Measurements from ENCODE around the gene ARHGAP25. TPM values are rescaled to one million over a fixed set of nuclear protein-coding genes. Genes with fewer than 3 reads are reported as not detected.

The ARHGAP25 gene
- total RNA-seq, 1 donor from 2014 or later, result 0.50 TPM

GRCh38 chr2:68762100-68762499 is 27.5 kb downstream of the ARHGAP25 start:
- Mint-ChIP-seq H3K27me3 (ENCODE audit: low read depth) (no peaks in the 10 kb centered on the region), H3K4me3 (ENCODE audit: unreplicated experiment) (no peak overlapping the region), H3K27ac (ENCODE audit: unreplicated experiment) (no peak overlapping the region), H3K4me1 (ENCODE audit: low read depth) (peaks cover 43% of the 10 kb centered on the region), H3K36me3 (ENCODE audit: low read depth) (peaks cover under 1% of the 10 kb centered on the region), H3K9me3 (ENCODE audit: low read depth) (peaks cover 1% of the 10 kb centered on the region)
- no peak for DNase-seq (ENCODE audit: low spot score)
- TF ChIP-seq CTCF (IDR thresholded peaks at IDR 0.05), result no peak

GRCh38 chr2:68762665-68763064 is 28.1 kb downstream of the ARHGAP25 start:
- Mint-ChIP-seq H3K9me3 (ENCODE audit: low read depth) (no peaks in the 10 kb centered on the region), H3K4me1 (ENCODE audit: low read depth) (peaks cover 43% of the 10 kb centered on the region), H3K27ac (ENCODE audit: unreplicated experiment) (peak overlapping the region; percentile 39), H3K4me3 (ENCODE audit: unreplicated experiment) (no peak overlapping the region), H3K36me3 (ENCODE audit: low read depth) (no peaks in the 10 kb centered on the region), H3K27me3 (ENCODE audit: low read depth) (no peaks in the 10 kb centered on the region)
- DNase-seq (ENCODE audit: low spot score), result no peak
- no peak for TF ChIP-seq CTCF (IDR thresholded peaks at IDR 0.05)

- no peak overlapping the region for H3K4me3 Mint-ChIP-seq (ENCODE audit: unreplicated experiment)
- no peak for DNase-seq (ENCODE audit: low spot score)
- H3K27me3 Mint-ChIP-seq (ENCODE audit: low read depth), result no peaks in the 10 kb centered on the region
- H3K36me3 Mint-ChIP-seq (ENCODE audit: low read depth), result no peaks in the 10 kb centered on the region
- H3K4me1 Mint-ChIP-seq (ENCODE audit: low read depth), result peaks cover 43% of the 10 kb centered on the region
- peak overlapping the region; percentile 68 for H3K27ac Mint-ChIP-seq (ENCODE audit: unreplicated experiment)
- no peak for TF ChIP-seq CTCF (IDR thresholded peaks at IDR 0.05)
- no peaks in the 10 kb centered on the region for H3K9me3 Mint-ChIP-seq (ENCODE audit: low read depth)
Observed at GRCh38 chr2:68764041-68764805, 29.6 kb downstream of the ARHGAP25 start.

- no peak for DNase-seq (ENCODE audit: low spot score)
- Mint-ChIP-seq H3K27ac (ENCODE audit: unreplicated experiment) (no peak overlapping the region), H3K9me3 (ENCODE audit: low read depth) (no peaks in the 10 kb centered on the region), H3K27me3 (ENCODE audit: low read depth) (no peaks in the 10 kb centered on the region), H3K4me3 (ENCODE audit: unreplicated experiment) (no peak overlapping the region), H3K4me1 (ENCODE audit: low read depth) (peaks cover 49% of the 10 kb centered on the region), H3K36me3 (ENCODE audit: low read depth) (no peaks in the 10 kb centered on the region)
- no peak for TF ChIP-seq CTCF (IDR thresholded peaks at IDR 0.05)
Observed at GRCh38 chr2:68764806-68765311, 30.2 kb downstream of the ARHGAP25 start.

- no peaks in the 10 kb centered on the region for H3K36me3 Mint-ChIP-seq (ENCODE audit: low read depth)
- DNase-seq (ENCODE audit: low spot score), result no peak
- no peaks in the 10 kb centered on the region for H3K9me3 Mint-ChIP-seq (ENCODE audit: low read depth)
- H3K27me3 Mint-ChIP-seq (ENCODE audit: low read depth), result no peaks in the 10 kb centered on the region
- no peak overlapping the region for H3K27ac Mint-ChIP-seq (ENCODE audit: unreplicated experiment)
- no peak overlapping the region for H3K4me3 Mint-ChIP-seq (ENCODE audit: unreplicated experiment)
- TF ChIP-seq CTCF (IDR thresholded peaks at IDR 0.05), result no peak
- peaks cover 55% of the 10 kb centered on the region for H3K4me1 Mint-ChIP-seq (ENCODE audit: low read depth)
Observed at GRCh38 chr2:68765739-68766375, 31.2 kb downstream of the ARHGAP25 start.
